AG09319 (cell line): ENCODE measurements around the gene PAM16.

Experiments
- DNase-seq: peaks from one replicate; pipeline ENCODE4 v3.0.0-alpha.2; 2010; ENCODE audit warnings: low read depth; ENCODE audit errors: extremely low read depth
- TF ChIP-seq, protein P1 (sequence below): IDR thresholded peaks from 2 replicates; pipeline ENCODE4 v1.5.1; 2011; ENCODE audit warnings: low read depth, mild to moderate bottlenecking, inconsistent platforms, low read length, moderate library complexity

The PAM16 gene

GRCh38 chr16:4359914-4360313, 8.8 kb upstream of the PAM16 start:
- DNase-seq, result no peak
- TF ChIP-seq, protein P1, sequence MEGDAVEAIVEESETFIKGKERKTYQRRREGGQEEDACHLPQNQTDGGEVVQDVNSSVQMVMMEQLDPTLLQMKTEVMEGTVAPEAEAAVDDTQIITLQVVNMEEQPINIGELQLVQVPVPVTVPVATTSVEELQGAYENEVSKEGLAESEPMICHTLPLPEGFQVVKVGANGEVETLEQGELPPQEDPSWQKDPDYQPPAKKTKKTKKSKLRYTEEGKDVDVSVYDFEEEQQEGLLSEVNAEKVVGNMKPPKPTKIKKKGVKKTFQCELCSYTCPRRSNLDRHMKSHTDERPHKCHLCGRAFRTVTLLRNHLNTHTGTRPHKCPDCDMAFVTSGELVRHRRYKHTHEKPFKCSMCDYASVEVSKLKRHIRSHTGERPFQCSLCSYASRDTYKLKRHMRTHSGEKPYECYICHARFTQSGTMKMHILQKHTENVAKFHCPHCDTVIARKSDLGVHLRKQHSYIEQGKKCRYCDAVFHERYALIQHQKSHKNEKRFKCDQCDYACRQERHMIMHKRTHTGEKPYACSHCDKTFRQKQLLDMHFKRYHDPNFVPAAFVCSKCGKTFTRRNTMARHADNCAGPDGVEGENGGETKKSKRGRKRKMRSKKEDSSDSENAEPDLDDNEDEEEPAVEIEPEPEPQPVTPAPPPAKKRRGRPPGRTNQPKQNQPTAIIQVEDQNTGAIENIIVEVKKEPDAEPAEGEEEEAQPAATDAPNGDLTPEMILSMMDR, result no peak

DNA sequence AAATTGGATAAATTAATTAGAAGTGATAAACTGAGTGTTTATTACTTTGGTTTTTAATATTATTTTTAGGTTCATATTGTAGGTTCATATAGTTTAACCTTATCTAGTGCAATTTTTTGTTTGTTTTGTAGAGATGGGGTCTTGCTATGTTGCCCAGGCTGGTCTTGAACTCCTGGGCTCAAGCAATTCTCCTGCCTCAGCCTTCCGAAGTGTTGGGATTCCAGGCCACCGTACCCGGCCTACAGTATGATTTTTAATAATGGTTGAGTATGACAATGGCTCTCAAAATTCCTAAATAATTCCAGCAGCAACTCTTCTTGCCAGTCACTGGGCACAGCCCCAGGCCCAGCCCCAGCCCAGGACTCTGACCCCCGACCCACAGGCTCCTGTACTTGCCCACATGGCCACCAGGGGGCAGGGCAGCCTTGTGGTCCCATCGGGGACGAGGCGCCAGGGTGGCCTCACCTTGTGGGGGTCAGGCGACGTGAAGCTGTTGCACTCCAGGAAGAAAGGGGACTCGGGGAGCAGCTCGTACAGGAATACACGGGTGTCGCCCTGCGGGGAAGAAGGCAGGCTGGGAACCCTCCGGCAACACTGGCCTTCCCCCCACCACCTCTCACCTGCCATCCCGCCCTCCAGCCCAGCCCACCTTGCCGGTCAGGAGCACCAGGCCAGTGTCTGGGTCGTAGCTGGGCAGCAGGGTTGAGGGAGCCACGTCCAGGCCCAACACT, 7.9 kb upstream of the PAM16 start:
- TF ChIP-seq, protein P1, result peak; percentile 91
- no peak for DNase-seq

GRCh38 chr16:4358236-4358635, 7.1 kb upstream of the PAM16 start:
- TF ChIP-seq, protein P1, result no peak
- no peak for DNase-seq

DNA sequence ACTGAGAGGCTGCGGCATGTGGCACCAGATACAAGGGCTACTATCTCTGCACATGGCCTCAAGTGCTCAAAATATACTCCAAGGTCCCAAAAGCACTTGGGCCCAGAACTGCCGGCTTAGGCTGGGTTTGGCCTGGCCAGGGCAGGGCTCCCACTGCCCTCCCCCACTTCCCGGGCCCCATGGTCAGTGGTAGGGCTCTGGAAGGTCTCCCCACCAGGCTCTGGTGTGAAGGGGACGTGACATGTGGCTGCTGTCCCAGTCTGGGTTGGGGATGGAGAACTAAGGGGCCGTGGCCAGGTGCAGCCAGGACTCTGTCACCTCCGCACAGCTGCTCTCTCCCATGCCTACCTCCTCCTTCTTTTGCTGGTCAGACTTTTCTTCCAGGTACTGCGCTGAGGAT, 5.7 kb upstream of the PAM16 start:
- TF ChIP-seq, protein P1, result no peak
- DNase-seq, result no peak

DNA sequence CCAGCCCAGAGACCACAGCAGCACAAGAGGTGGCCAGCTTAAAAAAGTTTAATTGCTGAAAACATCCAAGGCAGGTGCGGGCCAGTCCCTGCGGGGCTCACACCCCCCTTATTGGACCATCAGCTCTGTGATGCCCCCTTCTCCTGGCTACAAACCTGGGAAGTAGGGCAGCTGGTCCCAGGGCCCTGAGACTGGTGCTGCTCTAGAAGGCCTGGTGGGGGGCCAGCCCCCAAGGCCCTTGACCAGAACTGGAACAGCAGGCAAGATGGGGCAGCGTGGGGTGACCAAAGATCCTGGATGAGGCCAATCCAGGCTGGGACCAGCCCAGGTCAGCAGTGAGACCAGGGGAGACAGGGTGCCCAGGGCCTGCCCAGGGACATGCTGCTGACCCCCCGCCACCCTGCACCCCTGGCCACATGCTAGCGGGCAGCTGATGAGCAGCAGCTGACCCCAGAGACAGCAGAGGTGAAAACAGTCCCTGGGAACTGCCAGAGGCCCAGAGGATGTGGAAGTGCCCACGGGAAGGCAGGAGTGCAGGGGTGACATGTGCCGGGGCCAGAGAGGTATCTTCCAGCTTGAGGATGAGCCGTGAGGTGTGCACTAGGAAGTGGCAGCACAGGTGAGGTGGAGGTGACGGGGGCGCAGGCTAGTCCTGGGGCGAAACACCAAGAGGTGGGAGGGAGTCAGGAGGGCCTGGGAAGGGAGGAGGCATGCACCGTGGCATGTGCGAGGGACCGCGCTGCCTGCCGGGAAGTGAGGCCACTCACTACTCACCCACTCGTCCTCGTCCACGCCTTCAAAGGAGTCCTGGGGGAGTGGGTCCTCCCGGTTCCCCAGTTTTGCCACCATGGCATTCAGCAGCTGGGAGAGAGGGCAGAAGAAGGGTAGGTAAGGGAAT, 3.6 kb upstream of the PAM16 start:
- TF ChIP-seq, protein P1, result no peak
- no peak for DNase-seq

GRCh38 chr16:4353675-4354074, 2.6 kb upstream of the PAM16 start:
- DNase-seq, result no peak
- TF ChIP-seq, protein P1, result no peak

DNA sequence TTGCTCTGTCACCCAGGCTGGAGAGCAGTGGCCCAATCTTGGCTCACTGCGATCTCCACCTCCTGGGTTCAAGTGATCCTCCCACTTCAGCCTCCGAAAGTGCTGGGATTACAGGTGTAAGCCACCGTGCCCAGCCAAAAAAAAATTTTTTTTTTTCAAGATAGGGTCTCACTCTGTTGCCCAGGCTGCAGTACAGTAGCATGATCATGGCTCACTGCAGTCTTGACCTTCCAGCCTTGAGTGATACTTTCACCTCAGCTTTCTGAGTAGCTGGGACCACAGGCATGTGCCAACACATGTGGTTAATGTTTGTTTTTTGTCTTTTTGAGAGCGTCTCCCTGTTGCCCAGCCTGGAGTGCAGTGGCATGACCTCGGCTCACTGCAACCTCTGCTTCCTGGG, 1.7 kb upstream of the PAM16 start:
- TF ChIP-seq, protein P1, result no peak
- DNase-seq, result no peak
